ENCODE results near the gene CFAP54.

GRCh38 chr12:96503976-96504375 is 14.6 kb downstream of the CFAP54 start:
- TF ChIP-seq JUNB (IDR thresholded peaks at IDR 0.05; ENCODE audit: unreplicated experiment), result no peak
- TF ChIP-seq POLR2AphosphoS5 (IDR thresholded peaks at IDR 0.05; ENCODE audit: low read depth), result no peak
- TF ChIP-seq CREB1 (CRISPR knock-in tag; IDR thresholded peaks at IDR 0.05; ENCODE audit: low read depth), result no peak
- TF ChIP-seq CTCF (conservative IDR thresholded peaks at IDR 0.05; ENCODE audit: low read depth in 2 of 2), result no peak
- no peak for TF ChIP-seq ZNF114 (CRISPR knock-in tag; IDR thresholded peaks at IDR 0.05)
- no peak for TF ChIP-seq EZH2 (IDR thresholded peaks at IDR 0.05; ENCODE audit: low read depth, unreplicated experiment)
- no peak for TF ChIP-seq REST (IDR thresholded peaks at IDR 0.05; ENCODE audit: unreplicated experiment)
- TF ChIP-seq EZH2phosphoT487 (IDR thresholded peaks at IDR 0.05; ENCODE audit: unreplicated experiment), result no peak
- TF ChIP-seq STAT1 (IDR thresholded peaks at IDR 0.05; ENCODE audit: unreplicated experiment), result no peak
